Measurements from ENCODE around the gene UNC13D.

DNA sequence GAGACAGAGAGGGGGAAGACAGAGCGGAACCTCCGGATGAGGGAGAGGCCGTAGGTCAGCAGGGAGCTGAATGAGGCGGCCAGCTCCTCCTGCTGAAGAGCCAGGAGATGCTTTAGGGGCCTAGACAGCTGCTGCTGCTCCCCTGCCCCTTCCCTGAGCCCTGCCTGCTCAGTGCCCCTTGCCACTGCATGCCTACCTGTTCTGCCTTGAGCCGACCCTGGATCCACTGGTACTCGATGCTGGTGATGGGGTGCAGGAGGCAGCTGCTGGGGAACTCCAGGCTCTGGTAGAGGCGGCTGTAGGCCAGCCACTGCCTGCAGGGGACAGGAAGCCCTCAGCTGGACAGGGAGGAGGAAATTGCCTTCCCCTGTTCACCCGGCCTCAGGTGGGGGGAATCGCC, 7.6 kb downstream of the UNC13D start:
- TF ChIP-seq POLR2AphosphoS5 (IDR thresholded peaks at IDR 0.05; ENCODE audit: borderline replicate concordance, low read depth, low read length) (no peak), EZH2 (IDR thresholded peaks at IDR 0.05) (no peak)

Data from SK-N-MC (cell line).